IMR-90 (cell line): ENCODE measurements around the gene NCAPH2. TPM values are rescaled to one million over a fixed set of nuclear protein-coding genes. Genes with fewer than 3 reads are reported as not detected.

Experiments used
- ATAC-seq: fragments of 200-7000 bp; cut with Tn5 transposase; 2 replicates; pipeline ENCODE4 v1.9.1; 2020; ENCODE audit warnings: low read depth, mild to moderate bottlenecking, moderate library complexity
- BruUV-seq: library from RNA; stranded (reverse); fragments of 400-500 nt; replicated peaks from 2 replicates; lab custom pipeline; 2021; lab: Mats Ljungman, UMichigan
- CTCF ChIA-PET: fragments of 300-600 bp; formaldehyde crosslinking; extraction: SDS; loops from one replicate; lab custom pipeline; 2021; ENCODE audit warnings: antibody characterized with exemption; lab: Yijun Ruan, JAX
- POLR2A ChIA-PET: fragments of 300-600 bp; sonication (Branson Sonifier 250); formaldehyde crosslinking; loops from one replicate; lab custom pipeline; 2022; ENCODE audit warnings: antibody characterized with exemption; ENCODE audit not compliant: unreplicated experiment; lab: Charles Lee
- DNase-seq: peaks from one replicate; pipeline ENCODE4 v3.0.0; 2013
- H2AFZ ChIP-seq: replicated peaks from 2 replicates; pipeline ENCODE3; 2013; ENCODE audit warnings: low read length, mild to moderate bottlenecking; ENCODE audit not compliant: poor library complexity
- H2AK5ac ChIP-seq: 2 replicates; pipeline ENCODE4 v1.6.1; 2013; ENCODE audit warnings: low read depth, low read length, inconsistent platforms
- H2AK9ac ChIP-seq: replicated peaks from 2 replicates; pipeline ENCODE3; 2013; ENCODE audit warnings: mild to moderate bottlenecking, low read depth, low read length, moderate library complexity; ENCODE audit not compliant: poor library complexity
- H2BK120ac ChIP-seq: 2 replicates; pipeline ENCODE4 v1.6.1; 2013; ENCODE audit warnings: low read depth, low read length, inconsistent platforms
- H2BK15ac ChIP-seq: 3 replicates; pipeline ENCODE4 v1.6.1; 2013; ENCODE audit warnings: low read depth, low read length, inconsistent platforms
- H2BK20ac ChIP-seq: 2 replicates; pipeline ENCODE4 v1.6.1; 2013; ENCODE audit warnings: low read depth, mild to moderate bottlenecking, inconsistent platforms, low read length, moderate library complexity
- H2BK5ac ChIP-seq: 2 replicates; pipeline ENCODE4 v1.6.1; 2013; ENCODE audit warnings: mild to moderate bottlenecking, low read depth, low read length, inconsistent platforms; ENCODE audit not compliant: poor library complexity, severe bottlenecking
- H3K14ac ChIP-seq: replicated peaks from 2 replicates; pipeline ENCODE4 v1.6.1; 2013; ENCODE audit warnings: low read depth, low read length, inconsistent platforms
- H3K18ac ChIP-seq: 2 replicates; pipeline ENCODE4 v1.6.1; 2013; ENCODE audit warnings: low read depth, low read length, control low read depth
- H3K23ac ChIP-seq: 2 replicates; pipeline ENCODE4 v1.6.1; 2013; ENCODE audit warnings: low read depth, low read length, inconsistent platforms
- H3K27ac ChIP-seq: 2 replicates; pipeline ENCODE4 v1.5.1; 2013; ENCODE audit warnings: mild to moderate bottlenecking, control low read depth, low read length; ENCODE audit not compliant: insufficient read depth
- H3K27me3 ChIP-seq: 2 replicates; pipeline ENCODE4 v1.6.1; 2013; ENCODE audit warnings: low read length; ENCODE audit not compliant: control insufficient read depth, insufficient read depth
- H3K36me3 ChIP-seq: 2 replicates; pipeline ENCODE4 v1.6.1; 2013; ENCODE audit warnings: low read length, mixed read lengths; ENCODE audit not compliant: control insufficient read depth, insufficient read depth
- H3K4ac ChIP-seq: 2 replicates; pipeline ENCODE4 v1.6.1; 2013; ENCODE audit warnings: low read depth, low read length, inconsistent platforms
- H3K4me1 ChIP-seq: 2 replicates; pipeline ENCODE4 v1.6.1; 2013; ENCODE audit warnings: low read length, mixed read lengths; ENCODE audit not compliant: control insufficient read depth, insufficient read depth
- H3K4me2 ChIP-seq: 2 replicates; pipeline ENCODE4 v1.6.1; 2013; ENCODE audit warnings: low read depth, mild to moderate bottlenecking, control low read depth, low read length, moderate library complexity
- H3K4me3 ChIP-seq: 2 replicates; pipeline ENCODE4 v1.5.1; 2013; ENCODE audit warnings: low read depth, mild to moderate bottlenecking, control low read depth, low read length, moderate library complexity; ENCODE audit not compliant: insufficient read depth
- H3K56ac ChIP-seq: 2 replicates; pipeline ENCODE4 v1.6.1; 2013; ENCODE audit warnings: low read length, inconsistent platforms; ENCODE audit not compliant: insufficient read depth; ENCODE audit errors: extremely low read depth
- H3K79me1 ChIP-seq, 2 experiments: 2 replicates each; pipeline ENCODE4 v1.6.1; 2013; ENCODE audit warnings: low read length in 2 of 2, inconsistent platforms in 1 of 2, low read depth in 1 of 2
- H3K9ac ChIP-seq: 2 replicates; pipeline ENCODE4 v1.6.1; 2013; ENCODE audit warnings: low read depth, low read length, control low read depth
- H3K9me1 ChIP-seq: 2 replicates; pipeline ENCODE4 v1.6.1; 2013; ENCODE audit warnings: low read length, inconsistent platforms; ENCODE audit not compliant: insufficient read depth
- H3K9me3 ChIP-seq: 2 replicates; pipeline ENCODE4 v1.6.1; 2013; ENCODE audit warnings: low read length; ENCODE audit not compliant: control insufficient read depth, insufficient read depth
- H4K20me1 ChIP-seq: 2 replicates; pipeline ENCODE4 v1.6.1; 2013; ENCODE audit warnings: low read length, inconsistent platforms; ENCODE audit not compliant: insufficient read depth
- H4K5ac ChIP-seq: 2 replicates; pipeline ENCODE4 v1.6.1; 2013; ENCODE audit warnings: mild to moderate bottlenecking, low read depth, low read length, control low read depth
- H4K8ac ChIP-seq, 2 experiments: 2 replicates each; pipeline ENCODE4 v1.6.1; 2013; ENCODE audit warnings: low read depth in 2 of 2, low read length in 2 of 2, control low read depth in 1 of 2, inconsistent platforms in 1 of 2
- H4K91ac ChIP-seq: 2 replicates; pipeline ENCODE4 v1.6.1; 2013; ENCODE audit warnings: low read depth, low read length, inconsistent platforms; ENCODE audit not compliant: insufficient read depth
- BHLHE40 ChIP-seq: fragments of 150-350 bp; IDR thresholded peaks from 2 replicates; pipeline ENCODE4 v1.6.1; 2016; ENCODE audit warnings: mild to moderate bottlenecking, low read depth, low read length
- CHD1 ChIP-seq: IDR thresholded peaks from 2 replicates; pipeline ENCODE4 v1.6.1; 2012; ENCODE audit warnings: low read depth, low read length, improper control_type of control experiment
- FOS ChIP-seq: fragments of 150-350 bp; IDR thresholded peaks from 2 replicates; pipeline ENCODE4 v1.6.1; 2016; ENCODE audit warnings: low read depth, low read length
- MAFK ChIP-seq: IDR thresholded peaks from 2 replicates; pipeline ENCODE4 v1.6.1; 2012; ENCODE audit warnings: low read depth, low read length, improper control_type of control experiment
- MXI1 ChIP-seq: IDR thresholded peaks from 2 replicates; pipeline ENCODE4 v1.6.1; 2012; ENCODE audit warnings: low read depth, mild to moderate bottlenecking, low read length, moderate library complexity, borderline replicate concordance
- NFE2L2 ChIP-seq: fragments of 150-350 bp; IDR thresholded peaks from 2 replicates; pipeline ENCODE4 v1.6.1; 2016; ENCODE audit warnings: low read depth, mild to moderate bottlenecking, low read length
- POLR2A ChIP-seq: IDR thresholded peaks from 2 replicates; pipeline ENCODE4 v1.6.1; 2012; ENCODE audit warnings: mild to moderate bottlenecking, low read depth, low read length
- RFX5 ChIP-seq: IDR thresholded peaks from 2 replicates; pipeline ENCODE4 v1.8.0; 2012; ENCODE audit warnings: low read depth, mild to moderate bottlenecking, low read length, moderate library complexity
- WGBS, 2 experiments: methylation state at CpG; one replicate each; pipeline versions ENCODE4 v1.1.5 to v1.1.7; 2013; ENCODE audit warnings: missing lambda C conversion rate in 2 of 2; ENCODE audit not compliant: insufficient read length in 1 of 2; ENCODE audit errors: extremely low coverage in 2 of 2; 5-methylcytosine and 5-hydroxymethylcytosine counted together
- dilution Hi-C: fragments of 300-500 bp; cut with HindIII; formaldehyde crosslinking; loops from one replicate; pipeline ENCODE4 v1.14.3; 2018; ENCODE audit warnings: low sequenced_read_pairs; ENCODE audit not compliant: unreplicated experiment
- in situ Hi-C: fragments of 300-500 bp; cut with MboI; formaldehyde crosslinking; loops from 3 replicates; pipeline ENCODE4 v1.14.3; 2019; ENCODE audit warnings: low sequenced_read_pairs, inconsistent platforms, mixed read lengths
- intact Hi-C: fragments of 100-400 bp; cut with micrococcal nuclease; formaldehyde crosslinking; loops from 2 replicates; pipeline ENCODE4 v1.10.0; 2022
- polyA plus RNA-seq, 3 experiments: library from polyadenylated mRNA; depleted of rRNA; stranded (reverse); fragments of >200 nt; gene quantifications; 2 replicates each; pipeline ENCODE4 v1.2.3, GENCODE V29; 2012; ENCODE audit warnings: low replicate concordance in 1 of 3
- total RNA-seq: library from RNA; depleted of rRNA; stranded (reverse); fragments of >200 nt; gene quantifications from 2 replicates; pipeline ENCODE4 v1.2.3, GENCODE V29; 2012
- TF ChIP-seq, protein P1 (sequence below): fragments of 150-350 bp; IDR thresholded peaks from 2 replicates; pipeline ENCODE4 v1.6.1; 2016; ENCODE audit warnings: low read depth, mild to moderate bottlenecking, low read length, moderate library complexity, borderline replicate concordance
- TF ChIP-seq, protein P2 (sequence below): conservative IDR thresholded peaks from 2 replicates; pipeline ENCODE4 v1.5.1; 2012; ENCODE audit warnings: mild to moderate bottlenecking, low read depth, low read length, improper control_type of control experiment
- TF ChIP-seq, protein P3 (sequence below): fragments of 150-350 bp; IDR thresholded peaks from 2 replicates; pipeline ENCODE4 v1.6.1; 2017; ENCODE audit warnings: mild to moderate bottlenecking, antibody characterized with exemption, low read length, low read depth

Gene NCAPH2
- total and polyA plus RNA-seq, 2 of the 4 experiments (the other 2 are of a cell fraction), result 30.2 to 38.5 TPM

DNA sequence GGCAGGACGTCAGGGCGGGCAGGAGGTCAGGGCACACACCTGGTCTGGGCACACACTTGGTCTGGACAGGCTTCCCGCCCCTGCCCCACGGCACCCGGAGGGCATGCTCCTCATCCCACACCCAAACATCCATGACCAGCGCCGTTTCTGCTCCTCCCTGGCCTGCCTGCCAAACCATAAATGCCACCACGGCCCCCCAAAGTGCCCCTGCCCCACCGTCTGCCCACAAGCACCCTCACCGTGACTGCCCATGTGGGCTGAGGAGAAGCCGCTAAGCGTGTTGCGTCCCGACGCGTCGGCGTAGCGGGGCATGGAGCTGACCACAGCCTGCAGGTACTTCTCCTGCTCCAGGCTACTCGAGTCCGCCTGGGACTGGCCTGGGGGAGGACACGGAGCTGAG is 49.0 kb upstream of the NCAPH2 start:
- peaks cover 91% of the 10 kb centered on the region for H3K36me3 ChIP-seq
- CTCF ChIA-PET, result interaction anchor here (0.6 kb wide), 1 partner anchor 161 kb away, joined by 3 read pairs; no protein-coding TSS in a partner anchor

More for the DNA sequence above, 49.0 kb upstream of the NCAPH2 start:
- no peak overlapping the region for H2BK120ac ChIP-seq
- no peak for TF ChIP-seq BHLHE40
- TF ChIP-seq NFE2L2, result no peak
- TF ChIP-seq, protein P1, sequence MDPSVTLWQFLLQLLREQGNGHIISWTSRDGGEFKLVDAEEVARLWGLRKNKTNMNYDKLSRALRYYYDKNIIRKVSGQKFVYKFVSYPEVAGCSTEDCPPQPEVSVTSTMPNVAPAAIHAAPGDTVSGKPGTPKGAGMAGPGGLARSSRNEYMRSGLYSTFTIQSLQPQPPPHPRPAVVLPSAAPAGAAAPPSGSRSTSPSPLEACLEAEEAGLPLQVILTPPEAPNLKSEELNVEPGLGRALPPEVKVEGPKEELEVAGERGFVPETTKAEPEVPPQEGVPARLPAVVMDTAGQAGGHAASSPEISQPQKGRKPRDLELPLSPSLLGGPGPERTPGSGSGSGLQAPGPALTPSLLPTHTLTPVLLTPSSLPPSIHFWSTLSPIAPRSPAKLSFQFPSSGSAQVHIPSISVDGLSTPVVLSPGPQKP, result no peak
- no peak for TF ChIP-seq MAFK
- no peak for TF ChIP-seq FOS
- TF ChIP-seq, protein P2, sequence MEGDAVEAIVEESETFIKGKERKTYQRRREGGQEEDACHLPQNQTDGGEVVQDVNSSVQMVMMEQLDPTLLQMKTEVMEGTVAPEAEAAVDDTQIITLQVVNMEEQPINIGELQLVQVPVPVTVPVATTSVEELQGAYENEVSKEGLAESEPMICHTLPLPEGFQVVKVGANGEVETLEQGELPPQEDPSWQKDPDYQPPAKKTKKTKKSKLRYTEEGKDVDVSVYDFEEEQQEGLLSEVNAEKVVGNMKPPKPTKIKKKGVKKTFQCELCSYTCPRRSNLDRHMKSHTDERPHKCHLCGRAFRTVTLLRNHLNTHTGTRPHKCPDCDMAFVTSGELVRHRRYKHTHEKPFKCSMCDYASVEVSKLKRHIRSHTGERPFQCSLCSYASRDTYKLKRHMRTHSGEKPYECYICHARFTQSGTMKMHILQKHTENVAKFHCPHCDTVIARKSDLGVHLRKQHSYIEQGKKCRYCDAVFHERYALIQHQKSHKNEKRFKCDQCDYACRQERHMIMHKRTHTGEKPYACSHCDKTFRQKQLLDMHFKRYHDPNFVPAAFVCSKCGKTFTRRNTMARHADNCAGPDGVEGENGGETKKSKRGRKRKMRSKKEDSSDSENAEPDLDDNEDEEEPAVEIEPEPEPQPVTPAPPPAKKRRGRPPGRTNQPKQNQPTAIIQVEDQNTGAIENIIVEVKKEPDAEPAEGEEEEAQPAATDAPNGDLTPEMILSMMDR, result no peak
- no peak for TF ChIP-seq RFX5
- no peak for TF ChIP-seq CHD1
- TF ChIP-seq, protein P3, sequence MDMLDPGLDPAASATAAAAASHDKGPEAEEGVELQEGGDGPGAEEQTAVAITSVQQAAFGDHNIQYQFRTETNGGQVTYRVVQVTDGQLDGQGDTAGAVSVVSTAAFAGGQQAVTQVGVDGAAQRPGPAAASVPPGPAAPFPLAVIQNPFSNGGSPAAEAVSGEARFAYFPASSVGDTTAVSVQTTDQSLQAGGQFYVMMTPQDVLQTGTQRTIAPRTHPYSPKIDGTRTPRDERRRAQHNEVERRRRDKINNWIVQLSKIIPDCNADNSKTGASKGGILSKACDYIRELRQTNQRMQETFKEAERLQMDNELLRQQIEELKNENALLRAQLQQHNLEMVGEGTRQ, result no peak
- no peak for TF ChIP-seq POLR2A
- no peak for TF ChIP-seq MXI1
- no peak overlapping the region for H3K56ac ChIP-seq
- no peak overlapping the region for H3K9ac ChIP-seq
- no peak for DNase-seq
- in situ Hi-C loops, result no loop called here
- POLR2A ChIA-PET, result no interaction called here
- no TSS peak for BruUV-seq
- no peak overlapping the region for H3K23ac ChIP-seq
- H2AK9ac ChIP-seq, result peak overlapping the region; percentile 65
- no peak overlapping the region for H4K91ac ChIP-seq
- H2BK15ac ChIP-seq, result no peak overlapping the region
- H3K4me3 ChIP-seq, result no peak overlapping the region
- no peak overlapping the region for H2AK5ac ChIP-seq
- H2BK20ac ChIP-seq, result no peak overlapping the region
- no peak for ATAC-seq
- no peak overlapping the region for H3K4ac ChIP-seq
- no peak overlapping the region for H3K14ac ChIP-seq
- no peaks in the 10 kb centered on the region for H3K9me1 ChIP-seq
- H4K5ac ChIP-seq, result no peak overlapping the region
- H3K4me2 ChIP-seq, result no peak overlapping the region
- no peaks in the 10 kb centered on the region for H3K4me1 ChIP-seq
- no peaks in the 10 kb centered on the region for H3K9me3 ChIP-seq
- no peak overlapping the region for H2BK5ac ChIP-seq
- no peak overlapping the region for H2AFZ ChIP-seq
- no peak overlapping the region for H4K8ac ChIP-seq
- no peak overlapping the region for H3K27ac ChIP-seq
- H3K79me1 ChIP-seq, result 0 out of 4 replicates have a peak, but pooled peaks cover 0 to under 1% of the 10 kb centered on the region in 2 experiments
- H3K18ac ChIP-seq, result no peak overlapping the region
- 91% methylated on average over 15 of the region's 22 CpGs; no CpG with 5 or more reads in 1 of the 2 experiments for WGBS, 2 experiments
- intact Hi-C loops, result no loop called here
- dilution Hi-C loops, result no loop called here
- H3K27me3 ChIP-seq, result no peaks in the 10 kb centered on the region
- H4K20me1 ChIP-seq, result peaks cover 10% of the 10 kb centered on the region
